ENCODE data around the gene EVL. TPM values are rescaled to one million over a fixed set of nuclear protein-coding genes. Genes with fewer than 3 reads are reported as not detected.
A peak's percentile ranks its signal among the peaks of the same experiment; 100 is the strongest.

The EVL gene
- total and polyA plus RNA-seq, 10 of the 15 experiments (the other 5 are each of a cell fraction or from before 2014, with no cell fraction given): 11.9 to 341 (median 89.8) TPM

DNA sequence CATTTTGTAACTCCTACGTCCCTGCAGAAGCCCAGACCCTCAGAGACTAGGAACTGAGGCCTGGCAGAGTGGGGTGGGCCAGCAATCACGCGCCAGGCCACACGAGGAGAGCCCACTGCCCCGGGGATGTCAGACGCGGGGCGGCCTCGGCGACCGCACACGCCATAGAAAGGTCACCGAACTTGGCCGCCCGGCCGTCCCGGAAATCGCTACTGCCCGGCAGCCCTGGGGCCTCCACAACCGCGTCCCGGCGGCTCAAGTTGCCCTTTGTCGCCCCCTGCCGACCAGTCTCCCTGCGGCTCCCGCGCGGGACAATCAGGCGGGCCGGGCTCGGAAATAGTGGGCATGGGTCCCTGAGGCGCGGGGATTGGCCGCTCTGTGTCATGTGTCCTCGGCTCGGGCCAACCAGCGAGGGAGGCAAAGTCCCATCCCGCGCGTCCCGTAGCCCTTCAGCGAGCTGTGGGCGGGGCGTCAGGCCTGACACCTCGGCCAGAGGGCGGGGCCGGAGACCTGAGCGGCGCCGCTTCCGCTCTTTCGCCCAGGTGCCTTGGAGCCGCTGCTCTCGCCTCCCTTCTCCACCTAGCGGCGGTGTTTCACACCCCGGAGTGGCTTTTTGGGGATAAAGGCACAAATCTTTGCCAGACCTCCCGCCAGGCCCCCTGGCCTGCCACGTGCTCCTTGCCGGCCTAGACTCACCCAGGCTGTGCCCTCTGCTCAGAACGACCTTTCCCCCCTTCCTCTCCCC is 127.6 kb downstream of the EVL start (continued):
- 0 out of 2 replicates have a peak, but pooled peaks have one; percentile 15 for TF ChIP-seq MLLT1 (IDR thresholded peaks at IDR 0.05)
- no peak for TF ChIP-seq MYB (IDR thresholded peaks at IDR 0.05; ENCODE audit: borderline replicate concordance, low read depth, low read length)
- TF ChIP-seq, protein P1, sequence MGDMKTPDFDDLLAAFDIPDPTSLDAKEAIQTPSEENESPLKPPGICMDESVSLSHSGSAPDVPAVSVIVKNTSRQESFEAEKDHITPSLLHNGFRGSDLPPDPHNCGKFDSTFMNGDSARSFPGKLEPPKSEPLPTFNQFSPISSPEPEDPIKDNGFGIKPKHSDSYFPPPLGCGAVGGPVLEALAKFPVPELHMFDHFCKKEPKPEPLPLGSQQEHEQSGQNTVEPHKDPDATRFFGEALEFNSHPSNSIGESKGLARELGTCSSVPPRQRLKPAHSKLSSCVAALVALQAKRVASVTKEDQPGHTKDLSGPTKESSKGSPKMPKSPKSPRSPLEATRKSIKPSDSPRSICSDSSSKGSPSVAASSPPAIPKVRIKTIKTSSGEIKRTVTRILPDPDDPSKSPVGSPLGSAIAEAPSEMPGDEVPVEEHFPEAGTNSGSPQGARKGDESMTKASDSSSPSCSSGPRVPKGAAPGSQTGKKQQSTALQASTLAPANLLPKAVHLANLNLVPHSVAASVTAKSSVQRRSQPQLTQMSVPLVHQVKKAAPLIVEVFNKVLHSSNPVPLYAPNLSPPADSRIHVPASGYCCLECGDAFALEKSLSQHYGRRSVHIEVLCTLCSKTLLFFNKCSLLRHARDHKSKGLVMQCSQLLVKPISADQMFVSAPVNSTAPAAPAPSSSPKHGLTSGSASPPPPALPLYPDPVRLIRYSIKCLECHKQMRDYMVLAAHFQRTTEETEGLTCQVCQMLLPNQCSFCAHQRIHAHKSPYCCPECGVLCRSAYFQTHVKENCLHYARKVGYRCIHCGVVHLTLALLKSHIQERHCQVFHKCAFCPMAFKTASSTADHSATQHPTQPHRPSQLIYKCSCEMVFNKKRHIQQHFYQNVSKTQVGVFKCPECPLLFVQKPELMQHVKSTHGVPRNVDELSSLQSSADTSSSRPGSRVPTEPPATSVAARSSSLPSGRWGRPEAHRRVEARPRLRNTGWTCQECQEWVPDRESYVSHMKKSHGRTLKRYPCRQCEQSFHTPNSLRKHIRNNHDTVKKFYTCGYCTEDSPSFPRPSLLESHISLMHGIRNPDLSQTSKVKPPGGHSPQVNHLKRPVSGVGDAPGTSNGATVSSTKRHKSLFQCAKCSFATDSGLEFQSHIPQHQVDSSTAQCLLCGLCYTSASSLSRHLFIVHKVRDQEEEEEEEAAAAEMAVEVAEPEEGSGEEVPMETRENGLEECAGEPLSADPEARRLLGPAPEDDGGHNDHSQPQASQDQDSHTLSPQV (IDR thresholded peaks at IDR 0.05): no peak; the same call in 1 of the 2 replicates
- TF ChIP-seq ASH2L (IDR thresholded peaks at IDR 0.05; ENCODE audit: borderline replicate concordance, low read depth): no peak
- no peak for TF ChIP-seq ZBTB33 (IDR thresholded peaks at IDR 0.05)
- TF ChIP-seq TCF7 (IDR thresholded peaks at IDR 0.05; ENCODE audit: borderline replicate concordance): no peak
- TF ChIP-seq KLF5 (IDR thresholded peaks at IDR 0.05; ENCODE audit: partially characterized antibody): no peak
- peak; percentile 79; the same call in 1 of the 2 replicates for TF ChIP-seq TCF12 (IDR thresholded peaks at IDR 0.05; ENCODE audit: low read depth, low read length)
- 0 out of 2 replicates have a peak, but pooled peaks have one; percentile 53 for TF ChIP-seq TCF3 (IDR thresholded peaks at IDR 0.05; ENCODE audit: borderline replicate concordance, insufficient read depth, low read depth, low read length)
- peak in 1 of 2 experiments; percentile 31; a peak in 1 of 4 replicates for TF ChIP-seq ETV6 (conservative IDR thresholded peaks at IDR 0.05 in 1 of 2, IDR thresholded peaks at IDR 0.05 in 1 of 2; ENCODE audit: borderline replicate concordance in 1 of 2, low read depth in 1 of 2)
- TF ChIP-seq E2F4 (IDR thresholded peaks at IDR 0.05; ENCODE audit: low read depth, low read length): 0 out of 2 replicates have a peak, but pooled peaks have one; percentile 59
- no peak for TF ChIP-seq SRF (IDR thresholded peaks at IDR 0.05; ENCODE audit: low read depth in 2 of 2, low read length in 2 of 2)
- no peak for TF ChIP-seq NR2C1 (IDR thresholded peaks at IDR 0.05)
- no peak for TF ChIP-seq KDM1A (IDR thresholded peaks at IDR 0.05; ENCODE audit: borderline replicate concordance)
- TF ChIP-seq DPF2 (IDR thresholded peaks at IDR 0.05): 0 out of 2 replicates have a peak, but pooled peaks have one; percentile 53
- TF ChIP-seq CREB1 (IDR thresholded peaks at IDR 0.05; ENCODE audit: low read depth): no peak
- 0 out of 2 replicates have a peak, but pooled peaks have one; percentile 27 for TF ChIP-seq CBX5 (IDR thresholded peaks at IDR 0.05; ENCODE audit: low read depth)
- no peak for TF ChIP-seq ZNF384 (IDR thresholded peaks at IDR 0.05; ENCODE audit: borderline replicate concordance, low read depth, low read length)
- peak; percentile 78 for TF ChIP-seq IKZF1 (conservative IDR thresholded peaks at IDR 0.05)
- TF ChIP-seq HDGF (IDR thresholded peaks at IDR 0.05): peak; percentile 75; the same call in 1 of the 2 replicates
- 0 out of 4 replicates have a peak, but pooled peaks of 1 of the 2 experiments have one; percentile 7 for TF ChIP-seq IKZF2 (IDR thresholded peaks at IDR 0.05)
- 0 out of 2 replicates have a peak, but pooled peaks have one; percentile 74 for TF ChIP-seq NBN (IDR thresholded peaks at IDR 0.05)

Measured in GM12878 (cell line).